Measurements from ENCODE around the gene GPR25.

The GPR25 gene

GRCh38 chr1:200872446-200873115 is at the start of gene GPR25:
GPR25 (plus strand) TSS chr1:200872981; CDS start chr1:200873038, 57 bp downstream.
- DNase-seq: no peak

- no peak for DNase-seq
Observed at GRCh38 chr1:200831091-200831490, 41.7 kb upstream of the GPR25 start.

- DNase-seq: no peak
Observed at GRCh38 chr1:200834383-200834782, 38.4 kb upstream of the GPR25 start.

GRCh38 chr1:200836213-200836612 is 36.6 kb upstream of the GPR25 start:
- no peak for DNase-seq

GRCh38 chr1:200837931-200838571 is 34.7 kb upstream of the GPR25 start:
- peak; percentile 7 for DNase-seq

GRCh38 chr1:200838676-200839445 is 33.9 kb upstream of the GPR25 start:
- DNase-seq: no peak

GRCh38 chr1:200845360-200845759 is 27.4 kb upstream of the GPR25 start:
- no peak for DNase-seq

GRCh38 chr1:200846398-200846797 is 26.4 kb upstream of the GPR25 start:
- DNase-seq: no peak

- DNase-seq: no peak
Observed at GRCh38 chr1:200849430-200849829, 23.4 kb upstream of the GPR25 start.

GRCh38 chr1:200850554-200850953 is 22.2 kb upstream of the GPR25 start:
- DNase-seq: no peak

- DNase-seq: no peak
Observed at GRCh38 chr1:200856716-200857357, 15.9 kb upstream of the GPR25 start.

GRCh38 chr1:200857804-200858203 is 15.0 kb upstream of the GPR25 start:
- no peak for DNase-seq

GRCh38 chr1:200861937-200862647 is 10.7 kb upstream of the GPR25 start:
- DNase-seq: no peak

- no peak for DNase-seq
Observed at GRCh38 chr1:200862713-200863415, 9.9 kb upstream of the GPR25 start.

GRCh38 chr1:200866116-200866515 is 6.7 kb upstream of the GPR25 start:
- DNase-seq: no peak

GRCh38 chr1:200866521-200866920 is 6.3 kb upstream of the GPR25 start:
- no peak for DNase-seq

GRCh38 chr1:200867018-200867811 is 5.6 kb upstream of the GPR25 start:
- peak; percentile 67 for DNase-seq

GRCh38 chr1:200869376-200869752 is 3.4 kb upstream of the GPR25 start:
- no peak for DNase-seq

- no peak for DNase-seq
Observed at GRCh38 chr1:200869753-200870391, 2.9 kb upstream of the GPR25 start.

- DNase-seq: no peak
Observed at GRCh38 chr1:200873116-200873670, 412 bp downstream of the GPR25 start.

Measured in NCI-H510A treated with DMSO at 0.1 percent for 48 hours (cell line).